HG02973 (cell line): ENCODE data around the gene ARHGEF17.
"Not testable (repeated sequence)": the region's sequence is repeated elsewhere in the genome, so short reads cannot be mapped to it uniquely, and the experiment has no call there.

Experiments used
- ATAC-seq: cut with Tn5 transposase; IDR thresholded peaks from one replicate; pipeline ENCODE4 v1.9.1; 2021; ENCODE audit warnings: moderate library complexity; ENCODE audit not compliant: unreplicated experiment

Gene ARHGEF17

GRCh38 chr11:73271936-73272679 lies 36.0 kb upstream of the ARHGEF17 start, which contains the start of gene P2RY6:
P2RY6 (plus strand) TSS chr11:73272338; CDS start chr11:73296519, 24,181 bp downstream.
- ATAC-seq, result no peak

- no peak for ATAC-seq
Measured at GRCh38 chr11:73272680-73273038, 35.4 kb upstream of the ARHGEF17 start.

- no peak for ATAC-seq
Measured at GRCh38 chr11:73273222-73273895, 34.7 kb upstream of the ARHGEF17 start.

GRCh38 chr11:73274191-73274590 lies 33.9 kb upstream of the ARHGEF17 start:
- not testable (repeated sequence) for ATAC-seq

GRCh38 chr11:73274722-73275380 lies 33.2 kb upstream of the ARHGEF17 start:
- no peak for ATAC-seq

GRCh38 chr11:73275381-73275750 lies 32.7 kb upstream of the ARHGEF17 start:
- ATAC-seq, result no peak

GRCh38 chr11:73277467-73277866 lies 30.6 kb upstream of the ARHGEF17 start:
- no peak for ATAC-seq

GRCh38 chr11:73280626-73281025 lies 27.4 kb upstream of the ARHGEF17 start:
- no peak for ATAC-seq

GRCh38 chr11:73281201-73281741 lies 26.8 kb upstream of the ARHGEF17 start:
- ATAC-seq, result no peak

- no peak for ATAC-seq
Measured at GRCh38 chr11:73281796-73282660, 26.0 kb upstream of the ARHGEF17 start.

- no peak for ATAC-seq
Measured at GRCh38 chr11:73283276-73284000, 24.6 kb upstream of the ARHGEF17 start.

GRCh38 chr11:73284106-73284505 lies 24.0 kb upstream of the ARHGEF17 start:
- no peak for ATAC-seq

GRCh38 chr11:73285721-73286120 lies 22.4 kb upstream of the ARHGEF17 start:
- no peak for ATAC-seq

GRCh38 chr11:73286240-73286810 lies 21.8 kb upstream of the ARHGEF17 start:
- ATAC-seq, result no peak

GRCh38 chr11:73287400-73288101 lies 20.5 kb upstream of the ARHGEF17 start:
- ATAC-seq, result no peak

- ATAC-seq, result peak; percentile 21
Measured at GRCh38 chr11:73288192-73288872, 19.7 kb upstream of the ARHGEF17 start.

- ATAC-seq, result peak; percentile 53
Measured at GRCh38 chr11:73288873-73289707, 19.0 kb upstream of the ARHGEF17 start.

- no peak for ATAC-seq
Measured at GRCh38 chr11:73290536-73290935, 17.5 kb upstream of the ARHGEF17 start.
